ENCODE measurements around the gene ILDR2.
A peak's percentile ranks its signal among the peaks of the same experiment; 100 is the strongest.

Gene ILDR2

GRCh38 chr1:166975361-166976129, at the start of gene ILDR2:
Gene ILDR2 (minus strand): TSS chr1:166975540. CDS start chr1:166975268, 272 bp downstream.
- Histone ChIP-seq H3K9me3 (ENCODE audit: control insufficient read depth, insufficient read depth, low read depth, low read length) (no peaks in the 10 kb centered on the region), H3K27ac (ENCODE audit: extremely low read depth, low read depth, low read length) (peak within 1 kb of the TSS; percentile 53; the same call in 1 of the 2 replicates), H3K36me3 (ENCODE audit: control insufficient read depth in 2 of 2, insufficient read depth in 1 of 2, low read length in 2 of 2) (no peaks in the 10 kb centered on the region), H3K4me3 (ENCODE audit: low read depth, low read length) (peak within 1 kb of the TSS; percentile 68), H3K4me1 (ENCODE audit: control insufficient read depth, insufficient read depth, low read length) (peaks cover 3% of the 10 kb centered on the region; the same call in 1 of the 2 replicates)
- ChIA-PET CTCF (interaction anchor here (0.7 to 1.0 kb wide), 2 partner anchors 72 to 390 kb away, joined by 3 to 4 read pairs; no protein-coding TSS in a partner anchor), POLR2A (no interaction called here)
- TF ChIP-seq ZNF416 (tag by site-specific recombination; IDR thresholded peaks at IDR 0.05) (no peak), PATZ1 (tag by site-specific recombination; IDR thresholded peaks at IDR 0.05) (peak; percentile 46), ZNF140 (tag by site-specific recombination; IDR thresholded peaks at IDR 0.05) (no peak), ZNF266 (tag by site-specific recombination; IDR thresholded peaks at IDR 0.05; ENCODE audit: low read depth) (no peak), ZBTB26 (tag by site-specific recombination; optimal IDR thresholded peaks at IDR 0.05) (peak; percentile 91), ZBTB20 (tag by site-specific recombination; IDR thresholded peaks at IDR 0.05) (peak; percentile 72; the same call in 1 of the 2 replicates), ZBTB17 (tag by site-specific recombination; IDR thresholded peaks at IDR 0.05) (peak; percentile 14; the same call in 1 of the 2 replicates), PBX3 (CRISPR knock-in tag; IDR thresholded peaks at IDR 0.05) (no peak), PRDM6 (tag by site-specific recombination; IDR thresholded peaks at IDR 0.05) (no peak), ZNF335 (tag by site-specific recombination; conservative IDR thresholded peaks at IDR 0.05) (peak; percentile 49), KLF1 (tag by site-specific recombination; IDR thresholded peaks at IDR 0.05) (no peak), ZEB2 (tag by site-specific recombination; IDR thresholded peaks at IDR 0.05) (peak; percentile 43; the same call in 1 of the 2 replicates), ZBTB8A (tag by site-specific recombination; IDR thresholded peaks at IDR 0.05) (peak; percentile 60), ZNF704 (tag by site-specific recombination; IDR thresholded peaks at IDR 0.05) (no peak), ZNF561 (tag by site-specific recombination; IDR thresholded peaks at IDR 0.05; ENCODE audit: borderline replicate concordance) (peak; percentile 86; the same call in 1 of the 2 replicates), ZNF48 (tag by site-specific recombination; IDR thresholded peaks at IDR 0.05) (no peak), ZXDB (tag by site-specific recombination; IDR thresholded peaks at IDR 0.05) (0 out of 2 replicates have a peak, but pooled peaks have one; percentile 23), PRDM10 (tag by site-specific recombination; IDR thresholded peaks at IDR 0.05) (peak; percentile 85), ZNF629 (tag by site-specific recombination; IDR thresholded peaks at IDR 0.05) (no peak; the same call in 1 of the 2 replicates), ZIC2 (tag by site-specific recombination; IDR thresholded peaks at IDR 0.05) (peak; percentile 60; the same call in 1 of the 2 replicates), ZNF501 (tag by site-specific recombination; IDR thresholded peaks at IDR 0.05) (peak; percentile 58; the same call in 1 of the 2 replicates), ZNF600 (tag by site-specific recombination; IDR thresholded peaks at IDR 0.05) (peak; percentile 39; the same call in 1 of the 2 replicates), ZNF76 (tag by site-specific recombination; IDR thresholded peaks at IDR 0.05; ENCODE audit: borderline replicate concordance, low read depth) (peak; percentile 85), EGR2 (tag by site-specific recombination; IDR thresholded peaks at IDR 0.05; ENCODE audit: low read depth) (0 out of 2 replicates have a peak, but pooled peaks have one; percentile 20), ZNF2 (tag by site-specific recombination; IDR thresholded peaks at IDR 0.05) (0 out of 2 replicates have a peak, but pooled peaks have one; percentile 15), MZF1 (tag by site-specific recombination; IDR thresholded peaks at IDR 0.05; ENCODE audit: borderline replicate concordance) (peak; percentile 62; the same call in 1 of the 2 replicates)

Measured in HEK293 (cell line).